Activated effector memory CD4-positive, alpha-beta T cell treated with Interleukin-2 at 50 U/mL for 16 hours (primary cell): ENCODE measurements around the gene NRTN.
"Not testable (repeated sequence)": the region's sequence is repeated elsewhere in the genome, so short reads cannot be mapped to it uniquely, and the experiment has no call there.

Source experiments
- DNase-seq: peaks from one replicate; pipeline ENCODE4 v3.0.0-alpha.2; 2020

NRTN gene

DNA sequence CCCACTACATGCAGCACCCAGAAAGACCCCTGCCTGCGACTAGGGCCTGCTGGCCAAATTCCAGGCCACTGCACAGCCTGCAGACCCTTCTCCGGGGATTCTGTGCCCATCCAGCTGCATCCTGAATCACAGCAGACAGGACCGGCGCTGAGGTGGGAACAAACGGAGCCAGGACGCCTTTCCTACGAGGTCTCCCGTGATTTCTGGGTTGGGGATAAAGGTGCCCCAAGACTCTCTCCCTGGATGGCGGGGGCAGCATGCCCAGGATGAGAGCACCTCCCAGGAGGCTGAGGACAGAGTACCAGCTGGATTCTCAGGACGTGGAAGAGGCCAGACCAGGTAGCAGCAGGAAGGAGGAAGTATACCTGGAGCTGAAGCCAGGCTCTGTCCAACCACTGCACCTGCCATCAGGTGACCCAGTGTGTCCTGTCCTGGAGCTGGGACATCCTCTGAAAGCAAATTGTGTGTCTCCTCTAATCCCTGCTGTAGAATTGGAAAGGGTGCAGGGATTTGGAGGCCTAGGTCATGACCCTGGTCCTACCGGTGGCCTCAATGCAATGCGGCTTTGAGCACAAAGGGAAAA, 68.8 kb downstream of the NRTN start:
- DNase-seq: no peak

DNA sequence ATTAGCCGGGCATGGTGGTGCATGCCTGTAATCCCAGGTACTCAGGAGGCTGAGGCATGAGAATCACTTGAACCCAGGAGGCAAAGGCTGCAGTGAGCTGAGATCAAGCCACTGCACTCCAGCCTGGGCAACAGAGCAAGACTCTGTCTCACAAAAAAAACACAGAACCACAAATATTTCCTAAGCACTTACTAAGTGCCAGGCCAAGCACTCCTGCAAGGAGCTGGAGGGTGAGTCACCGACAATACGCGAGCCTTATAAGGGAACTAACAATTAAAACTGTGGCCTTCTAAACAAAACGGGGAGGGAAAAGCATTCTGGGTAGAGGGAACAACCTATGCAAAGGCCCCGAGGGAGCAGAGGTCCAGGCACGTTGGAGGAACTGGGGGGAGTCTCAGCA, 69.6 kb downstream of the NRTN start:
- not testable (repeated sequence) for DNase-seq

DNA sequence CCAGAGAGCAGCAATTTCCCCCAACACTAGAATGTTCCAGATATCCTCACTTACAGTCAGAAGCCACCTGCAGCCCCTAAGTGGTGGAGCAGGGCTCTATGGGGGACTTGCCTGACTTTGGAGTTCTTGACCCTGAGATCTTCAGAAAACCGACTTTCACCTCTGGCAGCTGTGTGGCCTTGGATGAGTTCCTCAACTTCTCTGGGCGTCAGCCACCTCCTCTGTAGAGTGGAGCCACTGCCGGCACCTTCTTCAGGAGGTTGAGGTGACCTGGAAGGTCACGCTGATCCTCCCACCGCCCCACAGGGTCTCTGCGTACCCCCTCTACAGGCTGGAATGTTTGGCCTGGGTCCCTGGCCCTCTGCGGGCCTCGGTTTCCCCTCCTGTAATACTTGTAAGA, 72.6 kb downstream of the NRTN start:
- no peak for DNase-seq

DNA sequence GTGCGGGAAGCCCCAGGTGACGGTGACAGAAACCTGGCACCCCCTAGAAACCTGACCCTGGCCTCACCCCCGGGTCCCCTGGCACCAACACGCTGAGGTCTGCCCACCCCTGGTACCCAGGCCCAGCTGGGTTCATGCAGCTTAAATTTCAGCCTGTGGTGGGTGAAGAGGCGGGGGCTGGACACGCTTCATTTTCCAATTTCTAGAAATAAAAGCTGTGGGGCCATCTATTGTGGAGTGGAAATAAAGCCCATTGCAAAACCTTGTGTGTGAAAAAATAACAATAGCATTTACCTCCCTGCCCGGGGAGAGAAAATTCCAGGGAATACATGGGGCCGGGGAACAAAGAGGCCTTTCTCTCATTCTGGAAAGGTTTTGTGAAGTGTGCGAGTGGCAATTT, 73.0 kb downstream of the NRTN start:
- DNase-seq: no peak
